T follicular helper cell (primary cell): Measurements from ENCODE around the gene UBE2G2.

Source experiments
- DNase-seq: peaks from one replicate; pipeline ENCODE4 v3.0.0-alpha.2; 2020; ENCODE audit warnings: low read depth

The UBE2G2 gene

DNA sequence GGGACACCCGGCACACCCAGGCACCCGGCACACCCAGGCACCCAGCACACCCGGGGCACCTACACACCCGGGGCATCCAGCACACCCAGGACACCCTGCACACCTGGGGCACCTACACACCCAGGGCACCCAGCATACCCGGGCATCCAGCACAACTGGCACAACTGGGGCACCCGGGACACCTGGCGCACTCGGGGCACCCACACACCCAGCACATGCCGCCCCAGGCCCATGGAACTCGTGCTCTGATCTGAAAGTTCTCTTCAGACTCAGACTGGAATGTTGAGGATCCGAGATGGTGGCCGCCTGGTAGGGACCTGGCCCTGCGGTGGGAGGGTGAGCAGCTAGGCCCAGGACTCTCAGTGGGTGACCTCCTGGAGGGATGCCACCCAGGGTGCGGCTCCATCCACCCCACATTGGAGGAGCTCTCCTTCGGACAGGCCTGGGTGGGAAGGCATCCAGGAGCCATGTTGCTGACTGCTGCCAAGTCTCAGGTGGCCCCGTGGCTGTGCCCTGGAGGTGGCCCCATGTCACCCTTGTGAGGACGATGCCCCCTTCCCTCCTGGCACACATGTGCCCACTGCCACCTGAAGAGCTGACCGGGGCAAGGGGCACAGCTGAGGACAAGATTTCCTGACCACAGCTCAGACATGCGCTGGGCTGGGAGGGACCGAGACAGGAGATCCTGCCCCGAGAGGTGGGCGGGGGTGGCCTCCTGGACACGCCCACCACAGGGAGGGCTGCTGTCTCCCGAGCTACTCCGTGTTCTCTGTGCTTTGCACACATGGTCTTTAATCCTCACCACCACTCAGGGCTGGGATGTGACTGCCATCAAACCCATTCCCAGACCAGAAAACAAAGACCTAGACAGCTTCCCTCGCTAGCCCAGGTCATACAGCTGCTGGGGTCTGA is 37.0 kb downstream of the UBE2G2 start:
- DNase-seq = no peak

- DNase-seq = no peak
These were observed 37.9 kb downstream of the UBE2G2 start for GRCh38 chr21:44763451-44764318.

GRCh38 chr21:44763050-44763378 is 38.6 kb downstream of the UBE2G2 start:
- DNase-seq = no peak

DNA sequence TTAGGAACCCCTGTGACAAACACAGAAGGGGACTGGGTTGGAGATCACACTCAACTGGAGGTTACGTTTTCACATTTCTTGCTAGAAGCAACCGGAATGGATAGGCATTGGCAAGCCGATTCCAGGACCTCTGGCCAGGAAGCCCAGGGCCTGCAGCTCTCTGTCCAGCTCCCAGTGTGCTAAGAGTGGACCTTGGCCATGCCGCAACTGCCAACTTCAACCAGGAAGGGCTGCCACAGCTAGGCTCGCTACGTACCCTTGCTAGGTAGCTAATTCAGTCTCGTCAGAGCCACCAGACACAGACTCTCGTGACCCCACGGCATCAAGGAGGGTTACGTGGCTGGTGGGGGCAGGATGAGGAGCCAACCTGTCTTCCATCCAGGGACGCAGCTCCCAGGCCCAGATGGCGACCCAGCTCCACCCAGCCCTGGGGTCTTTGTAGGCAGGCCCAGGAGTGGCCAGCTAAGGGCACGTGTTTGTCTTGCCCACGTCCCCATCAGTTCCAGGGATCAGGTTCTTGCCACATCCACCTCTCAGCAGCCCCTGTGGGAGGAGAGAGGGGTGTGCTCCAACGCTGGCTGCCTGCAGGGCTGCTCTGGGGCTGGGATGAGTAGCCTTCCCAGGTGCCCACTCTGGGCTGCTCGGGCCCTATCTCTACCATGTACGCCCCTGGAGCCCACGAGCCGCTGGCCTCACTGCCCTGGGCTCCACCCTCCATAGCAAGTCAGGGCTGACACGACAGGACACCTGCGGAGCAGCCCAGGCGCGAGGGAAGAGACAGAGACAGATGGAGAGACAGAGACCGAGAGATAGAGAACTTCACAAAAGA is 39.2 kb downstream of the UBE2G2 start:
- no peak for DNase-seq

- no peak for DNase-seq
These were observed 39.8 kb downstream of the UBE2G2 start for GRCh38 chr21:44761747-44762208.

DNA sequence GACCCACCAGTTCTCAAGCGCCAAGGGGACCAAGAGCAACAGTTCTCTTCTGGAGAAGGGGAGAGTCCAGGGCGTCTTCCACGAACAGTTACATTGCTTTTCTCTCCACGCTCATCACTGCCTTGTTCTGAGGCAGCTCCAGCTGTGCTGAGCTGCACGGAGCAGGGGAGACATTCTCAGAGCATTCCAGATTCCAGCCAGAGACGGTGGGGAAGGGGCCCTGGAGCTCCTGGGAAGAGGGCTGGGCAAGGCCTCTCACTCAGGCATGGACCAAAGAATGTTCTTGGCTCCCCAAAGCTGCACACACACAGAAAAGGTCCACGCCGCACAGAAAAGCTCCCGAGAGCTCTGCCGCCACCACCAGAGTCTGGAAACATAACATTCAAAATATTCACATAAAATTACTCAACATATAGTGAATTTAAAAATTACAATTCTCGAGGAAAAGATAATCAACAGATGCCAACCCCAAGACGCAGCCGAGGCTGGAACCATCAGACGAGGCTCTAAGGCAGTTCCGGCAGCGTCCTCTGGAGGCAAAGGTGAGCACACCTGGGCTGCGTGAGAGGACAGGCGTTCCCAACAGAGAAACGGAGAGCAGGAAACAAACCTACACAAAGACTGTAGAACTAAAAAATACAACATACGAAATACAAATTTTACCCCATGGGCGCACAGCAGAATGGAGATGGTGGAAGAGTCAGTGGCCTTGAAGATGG is 40.5 kb downstream of the UBE2G2 start:
- no peak for DNase-seq

- DNase-seq = no peak
These were observed 41.2 kb downstream of the UBE2G2 start for GRCh38 chr21:44760376-44760775.

- DNase-seq = no peak
These were observed 41.9 kb downstream of the UBE2G2 start for GRCh38 chr21:44759628-44760285.

DNA sequence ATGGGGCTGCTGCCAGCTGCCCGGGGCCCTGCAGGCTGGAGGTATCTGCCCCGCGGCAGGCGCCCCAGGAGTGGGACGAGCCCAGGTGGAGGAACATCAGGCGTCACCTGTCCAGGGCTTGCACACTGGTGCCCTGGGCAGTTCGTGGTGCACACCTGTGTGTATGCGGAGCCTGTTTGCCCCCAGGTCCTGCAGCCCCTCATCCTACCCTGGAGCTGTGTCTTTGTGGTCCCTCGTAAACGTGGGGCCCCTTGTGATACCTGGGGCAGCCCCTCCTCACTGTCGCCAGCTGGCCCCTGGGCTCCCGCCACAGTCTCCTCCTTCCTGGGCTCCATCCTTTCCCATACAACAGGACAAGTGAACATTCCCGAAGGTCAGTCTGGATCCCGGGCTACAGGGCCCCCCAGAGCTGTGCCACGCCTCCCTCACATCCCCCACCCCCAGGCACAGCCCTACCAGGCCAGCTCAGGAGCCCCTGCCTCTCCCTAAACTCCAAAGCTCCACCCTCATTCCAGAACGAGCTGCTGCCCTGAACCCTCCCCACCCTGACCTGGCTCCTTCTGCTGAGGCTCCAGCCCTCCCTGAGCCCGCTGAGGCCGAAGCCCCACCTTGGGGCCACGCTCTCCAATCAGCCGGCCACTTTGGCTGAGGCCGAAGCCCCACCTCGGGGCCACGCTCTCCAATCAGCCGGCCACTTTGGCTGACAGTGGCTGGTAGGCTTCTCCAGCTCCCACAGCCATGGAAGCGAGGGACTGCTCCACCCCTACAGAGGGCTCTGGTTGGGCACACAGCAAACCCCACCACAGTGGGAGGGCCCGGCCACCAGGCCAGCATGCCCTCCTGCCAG is 42.6 kb downstream of the UBE2G2 start:
- DNase-seq = no peak

DNA sequence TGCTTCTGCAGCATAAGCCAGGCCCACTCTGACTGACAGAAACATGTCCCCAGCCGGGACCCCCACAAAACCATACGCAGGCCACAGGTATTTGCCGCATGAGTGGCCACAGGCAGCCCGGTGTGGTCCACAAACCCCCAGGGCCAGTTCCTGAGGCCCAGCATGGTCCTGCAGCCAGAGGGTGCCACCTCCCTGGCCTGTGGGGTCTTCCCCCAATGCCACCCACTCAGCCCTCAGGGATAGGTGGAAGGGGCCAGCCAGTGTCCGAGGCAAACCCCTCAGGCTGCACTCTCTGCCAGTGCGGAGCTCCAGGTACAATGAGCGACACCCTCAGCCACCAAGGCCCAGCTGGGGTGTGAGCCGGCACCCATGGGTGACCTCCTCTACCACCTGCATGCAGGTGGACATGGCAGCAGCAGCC is 43.5 kb downstream of the UBE2G2 start:
- no peak for DNase-seq

GRCh38 chr21:44757731-44758130 is 43.9 kb downstream of the UBE2G2 start:
- DNase-seq = no peak

DNA sequence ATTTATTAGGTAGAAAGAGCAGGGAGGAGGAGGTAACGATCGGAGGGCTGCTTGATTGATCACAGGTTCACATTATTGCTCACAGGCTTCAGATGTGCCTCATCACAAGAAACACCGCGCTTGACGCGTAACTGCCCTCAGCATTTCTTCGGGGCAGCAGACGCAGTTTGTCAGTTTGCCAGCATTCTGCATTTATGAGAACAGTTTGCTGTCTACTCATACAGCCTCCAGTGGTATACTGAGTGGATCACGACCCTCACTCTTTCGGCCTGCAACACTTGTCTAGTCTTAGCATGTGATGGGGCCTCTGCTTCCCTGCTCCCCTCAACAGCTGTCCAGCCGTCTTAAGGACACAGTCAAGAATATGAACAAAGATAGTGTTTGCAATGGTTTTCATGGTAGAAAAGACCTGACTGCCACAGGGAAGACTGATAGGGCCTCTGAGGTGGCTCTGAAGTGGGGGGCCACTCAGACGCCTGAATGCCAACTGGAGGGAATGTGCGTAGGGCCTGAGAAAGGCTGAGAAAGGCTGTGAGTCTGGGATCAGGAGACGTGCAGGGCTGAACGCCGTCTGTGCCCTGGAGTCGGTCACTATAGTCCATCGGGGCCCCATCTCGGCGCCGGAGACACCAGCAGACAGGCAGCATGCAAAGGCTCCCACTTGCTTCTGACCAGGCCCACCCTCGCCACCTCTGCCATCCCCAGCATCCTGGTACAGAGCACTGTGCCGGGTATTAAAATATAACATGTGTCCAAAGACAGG is 45.0 kb downstream of the UBE2G2 start:
- no peak for DNase-seq

- no peak for DNase-seq
These were observed 46.4 kb downstream of the UBE2G2 start for GRCh38 chr21:44755227-44755626.

DNA sequence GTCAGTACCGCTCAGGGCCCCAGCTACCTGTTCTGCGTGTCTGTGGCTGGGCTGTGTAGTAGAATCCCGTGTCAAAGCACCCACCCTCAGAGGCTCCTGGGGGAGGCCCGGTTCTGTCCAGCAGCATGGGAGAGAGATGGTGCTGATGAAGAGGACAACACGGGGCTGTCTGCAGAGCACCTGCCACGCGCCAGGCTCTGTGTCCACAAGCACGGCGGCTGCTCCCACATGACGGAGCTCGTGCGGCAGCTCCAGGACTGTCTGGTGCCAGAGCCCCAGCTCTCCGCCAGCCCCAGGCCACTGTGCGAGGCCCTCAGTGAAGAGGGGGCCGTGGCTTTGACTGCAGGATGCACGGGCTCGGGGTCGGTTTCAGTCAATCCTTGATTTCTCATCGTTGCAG is 48.3 kb downstream of the UBE2G2 start:
- no peak for DNase-seq

DNA sequence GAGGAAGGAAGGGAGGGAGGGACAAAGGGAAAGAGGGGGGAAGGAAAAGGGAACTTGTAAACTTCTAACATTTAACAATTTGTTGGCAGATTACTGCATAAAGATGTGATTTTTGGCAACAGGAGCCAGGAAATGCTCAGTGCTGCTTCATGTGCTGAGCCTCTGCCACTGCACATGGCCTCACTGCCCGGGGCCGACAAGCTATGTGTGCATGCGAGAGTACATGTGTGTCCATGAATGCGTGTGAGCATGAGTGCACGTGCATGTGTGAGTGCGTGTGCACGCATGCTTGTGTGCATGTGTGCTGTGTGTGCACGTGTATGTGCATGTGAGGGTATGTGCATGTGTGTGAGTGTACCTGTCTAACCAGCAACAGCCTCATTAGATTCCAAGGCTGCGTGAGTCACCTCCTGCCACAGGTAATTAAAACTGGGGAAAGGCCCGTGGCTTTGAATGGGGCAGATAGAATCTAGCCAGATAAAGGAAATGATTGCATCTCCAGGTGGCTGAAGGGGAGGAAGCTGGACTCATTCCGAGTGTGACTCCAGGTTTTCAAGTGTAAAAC is 48.9 kb downstream of the UBE2G2 start:
- DNase-seq = no peak

DNA sequence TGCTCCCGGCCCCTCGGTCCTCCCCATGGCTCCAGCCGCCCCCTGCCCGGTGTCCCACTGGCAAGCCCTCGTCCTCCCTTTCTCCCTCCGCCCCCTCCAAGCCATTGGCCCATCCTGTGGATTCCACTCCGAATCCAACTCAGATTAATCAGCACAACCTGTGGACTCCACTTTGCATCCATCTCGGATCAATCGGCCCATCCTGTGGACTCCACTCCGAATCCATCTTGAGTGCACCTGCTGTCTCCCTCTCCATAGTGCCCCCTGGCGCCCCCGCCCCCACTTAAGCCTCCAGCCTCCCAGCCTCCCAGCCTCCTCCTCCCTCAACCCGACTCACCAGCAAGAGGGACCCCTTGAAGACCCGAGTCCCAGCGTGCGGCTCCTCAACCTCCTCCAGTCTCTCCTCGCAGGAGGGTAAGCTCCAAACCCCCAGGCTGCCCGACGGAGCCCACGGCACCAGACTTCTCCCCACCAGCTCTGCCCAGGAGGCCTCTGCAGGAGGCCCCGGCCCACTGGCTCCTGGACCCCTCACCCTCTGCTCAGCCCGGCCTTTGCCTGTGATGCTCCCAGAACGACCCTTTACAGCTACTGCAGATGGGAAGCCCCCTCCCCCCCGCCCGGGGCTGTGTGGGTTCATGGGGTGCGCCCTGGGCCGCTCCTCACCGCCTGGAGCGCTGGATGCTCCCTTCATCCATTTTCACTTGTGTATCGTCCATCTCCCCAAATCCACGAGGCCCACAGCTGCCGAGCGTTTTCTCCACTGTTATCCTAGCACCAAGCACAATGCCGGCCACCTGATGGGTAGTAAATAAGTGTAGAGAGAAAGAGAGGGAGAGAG is 49.6 kb downstream of the UBE2G2 start:
- no peak for DNase-seq

DNA sequence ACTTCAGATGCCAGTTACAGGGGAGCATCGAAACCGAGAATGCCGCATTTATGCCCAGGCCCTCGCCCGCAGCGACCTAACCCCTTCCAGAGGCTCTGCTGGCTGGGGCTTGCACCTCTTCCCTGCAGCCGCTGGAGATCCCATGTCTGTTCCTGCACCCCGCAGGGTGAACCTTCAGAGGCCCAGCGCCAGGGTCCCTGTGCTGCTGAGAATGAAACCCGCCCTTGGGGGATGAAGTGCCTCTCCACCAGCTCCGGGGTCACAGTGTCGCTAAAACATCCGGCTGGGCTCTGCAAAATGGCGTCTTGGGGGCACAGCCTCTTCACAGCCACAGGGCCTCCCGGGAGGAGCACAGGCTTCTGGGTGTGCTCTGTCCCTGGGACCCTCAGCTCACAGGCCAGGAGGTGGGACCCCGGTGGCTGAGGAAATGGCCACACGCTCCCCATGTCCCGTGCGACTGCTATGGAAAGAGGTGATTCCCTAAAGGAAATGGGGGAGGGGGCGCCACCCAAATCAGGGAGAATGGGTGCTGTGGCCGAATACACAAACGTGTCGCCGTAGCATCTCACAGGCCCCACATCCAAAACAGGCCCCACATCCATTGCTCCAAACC is 50.3 kb downstream of the UBE2G2 start:
- DNase-seq = no peak

- no peak for DNase-seq
These were observed 51.0 kb downstream of the UBE2G2 start for GRCh38 chr21:44750675-44751025.
